ENCODE measurements around the gene NCKAP5. TPM values are rescaled to one million over a fixed set of nuclear protein-coding genes. Genes with fewer than 3 reads are reported as not detected.

NCKAP5 gene
- total and polyA plus RNA-seq, 2 of the 8 experiments (the other 6 are each of a cell fraction or from before 2014, with no cell fraction given): 0.27 to 0.86 TPM

- TF ChIP-seq JUN (IDR thresholded peaks at IDR 0.05; ENCODE audit: low read depth, low read length) (no peak), TBP (IDR thresholded peaks at IDR 0.05; ENCODE audit: low read depth, low read length) (no peak)
- TF ChIP-seq, protein P1, sequence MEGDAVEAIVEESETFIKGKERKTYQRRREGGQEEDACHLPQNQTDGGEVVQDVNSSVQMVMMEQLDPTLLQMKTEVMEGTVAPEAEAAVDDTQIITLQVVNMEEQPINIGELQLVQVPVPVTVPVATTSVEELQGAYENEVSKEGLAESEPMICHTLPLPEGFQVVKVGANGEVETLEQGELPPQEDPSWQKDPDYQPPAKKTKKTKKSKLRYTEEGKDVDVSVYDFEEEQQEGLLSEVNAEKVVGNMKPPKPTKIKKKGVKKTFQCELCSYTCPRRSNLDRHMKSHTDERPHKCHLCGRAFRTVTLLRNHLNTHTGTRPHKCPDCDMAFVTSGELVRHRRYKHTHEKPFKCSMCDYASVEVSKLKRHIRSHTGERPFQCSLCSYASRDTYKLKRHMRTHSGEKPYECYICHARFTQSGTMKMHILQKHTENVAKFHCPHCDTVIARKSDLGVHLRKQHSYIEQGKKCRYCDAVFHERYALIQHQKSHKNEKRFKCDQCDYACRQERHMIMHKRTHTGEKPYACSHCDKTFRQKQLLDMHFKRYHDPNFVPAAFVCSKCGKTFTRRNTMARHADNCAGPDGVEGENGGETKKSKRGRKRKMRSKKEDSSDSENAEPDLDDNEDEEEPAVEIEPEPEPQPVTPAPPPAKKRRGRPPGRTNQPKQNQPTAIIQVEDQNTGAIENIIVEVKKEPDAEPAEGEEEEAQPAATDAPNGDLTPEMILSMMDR (IDR thresholded peaks at IDR 0.05; ENCODE audit: control extremely low read depth in 1 of 3, insufficient read depth in 1 of 3, low read depth in 1 of 3, low read length in 3 of 3): no peak
These were observed 696.4 kb downstream of the NCKAP5 start (continued) for GRCh38 chr2:132871831-132872230.
